ENCODE data around the gene PCNX1.

- no peak for TF ChIP-seq CTCF (IDR thresholded peaks at IDR 0.05; ENCODE audit: low read depth, low read length)
- TF ChIP-seq MAX (IDR thresholded peaks at IDR 0.05; ENCODE audit: low read depth, low read length) = no peak
- no peak for TF ChIP-seq POLR2A (IDR thresholded peaks at IDR 0.05; ENCODE audit: extremely low read depth, insufficient read length)
These were observed 20.0 kb upstream of the PCNX1 start for GRCh38 chr14:70887207-70887681.
